DOHH2 (cell line): ENCODE data around the gene RS1.

Experiments
- H3F3A ChIP-seq: fragments of 200-600 bp; sonication (generic), shearing (Covaris generic); 2 replicates; pipeline ENCODE4 v1.6.0; 2016; ENCODE audit warnings: antibody characterized with exemption, mild to moderate bottlenecking; ENCODE audit not compliant: control insufficient read depth, insufficient read depth
- H3K27ac ChIP-seq: fragments of 200-600 bp; sonication (generic); 2 replicates; pipeline ENCODE4 v1.5.1; 2014; ENCODE audit warnings: low read depth, mild to moderate bottlenecking, low read length, moderate library complexity
- H3K27me3 ChIP-seq: fragments of 200-600 bp; sonication (generic); 2 replicates; pipeline ENCODE4 v1.6.1; 2014; ENCODE audit warnings: mild to moderate bottlenecking, low read length, mixed read lengths; ENCODE audit not compliant: control insufficient read depth
- H3K36me3 ChIP-seq: fragments of 200-600 bp; sonication (generic); 2 replicates; pipeline ENCODE4 v1.6.1; 2014; ENCODE audit warnings: mild to moderate bottlenecking, low read length, moderate library complexity, mixed read lengths; ENCODE audit not compliant: control insufficient read depth
- H3K4me1 ChIP-seq: fragments of 200-600 bp; sonication (generic); 2 replicates; pipeline ENCODE4 v1.6.1; 2014; ENCODE audit warnings: mild to moderate bottlenecking, low read length, mixed read lengths; ENCODE audit not compliant: control insufficient read depth
- H3K4me2 ChIP-seq: fragments of 200-600 bp; sonication (generic); 2 replicates; pipeline ENCODE4 v1.6.0; 2014; ENCODE audit warnings: mild to moderate bottlenecking, low read length, moderate library complexity
- H3K4me3 ChIP-seq: fragments of 200-600 bp; sonication (generic); 2 replicates; pipeline ENCODE4 v1.5.1; 2014; ENCODE audit warnings: mild to moderate bottlenecking, low read length, mixed read lengths
- H3K79me2 ChIP-seq: fragments of 200-600 bp; sonication (generic); 2 replicates; pipeline ENCODE4 v1.6.1; 2014; ENCODE audit warnings: mild to moderate bottlenecking, low read length, mixed read lengths; ENCODE audit not compliant: control insufficient read depth
- H3K9me2 ChIP-seq: fragments of 200-600 bp; sonication (generic); replicated peaks from 2 replicates; pipeline ENCODE4 v1.6.1; 2014; ENCODE audit warnings: mild to moderate bottlenecking, low read length, mixed read lengths; ENCODE audit not compliant: control insufficient read depth
- H3K9me3 ChIP-seq: fragments of 200-600 bp; sonication (generic); 2 replicates; pipeline ENCODE4 v1.6.1; 2014; ENCODE audit warnings: antibody characterized with exemption, low read length, mixed read lengths; ENCODE audit not compliant: control insufficient read depth, insufficient read depth
- H4K20me1 ChIP-seq: fragments of 200-600 bp; sonication (generic); 2 replicates; pipeline ENCODE4 v1.6.0; 2014; ENCODE audit warnings: low read depth, mild to moderate bottlenecking, antibody characterized with exemption, low read length, moderate library complexity; ENCODE audit not compliant: control insufficient read depth, insufficient read depth
- EZH2phosphoT487 ChIP-seq: fragments of 200-600 bp; sonication (generic); IDR thresholded peaks from 2 replicates; pipeline ENCODE4 v1.6.1; 2017; ENCODE audit warnings: borderline replicate concordance, mild to moderate bottlenecking, antibody characterized with exemption, low read length, moderate library complexity, mixed read lengths
- TF ChIP-seq, protein P1 (sequence below): fragments of 200-600 bp; sonication (generic); IDR thresholded peaks from one replicate; pipeline ENCODE4 v1.5.1; 2014; ENCODE audit warnings: antibody characterized with exemption, mild to moderate bottlenecking, low read depth, low read length; ENCODE audit not compliant: poor library complexity, severe bottlenecking

RS1 gene

GRCh38 chrX:18661273-18661672, 10.6 kb downstream of the RS1 start:
- no peaks in the 10 kb centered on the region for H3K79me2 ChIP-seq
- H4K20me1 ChIP-seq, result no peaks in the 10 kb centered on the region
- H3F3A ChIP-seq, result no peaks in the 10 kb centered on the region
- no peak overlapping the region for H3K27ac ChIP-seq
- TF ChIP-seq, protein P1, sequence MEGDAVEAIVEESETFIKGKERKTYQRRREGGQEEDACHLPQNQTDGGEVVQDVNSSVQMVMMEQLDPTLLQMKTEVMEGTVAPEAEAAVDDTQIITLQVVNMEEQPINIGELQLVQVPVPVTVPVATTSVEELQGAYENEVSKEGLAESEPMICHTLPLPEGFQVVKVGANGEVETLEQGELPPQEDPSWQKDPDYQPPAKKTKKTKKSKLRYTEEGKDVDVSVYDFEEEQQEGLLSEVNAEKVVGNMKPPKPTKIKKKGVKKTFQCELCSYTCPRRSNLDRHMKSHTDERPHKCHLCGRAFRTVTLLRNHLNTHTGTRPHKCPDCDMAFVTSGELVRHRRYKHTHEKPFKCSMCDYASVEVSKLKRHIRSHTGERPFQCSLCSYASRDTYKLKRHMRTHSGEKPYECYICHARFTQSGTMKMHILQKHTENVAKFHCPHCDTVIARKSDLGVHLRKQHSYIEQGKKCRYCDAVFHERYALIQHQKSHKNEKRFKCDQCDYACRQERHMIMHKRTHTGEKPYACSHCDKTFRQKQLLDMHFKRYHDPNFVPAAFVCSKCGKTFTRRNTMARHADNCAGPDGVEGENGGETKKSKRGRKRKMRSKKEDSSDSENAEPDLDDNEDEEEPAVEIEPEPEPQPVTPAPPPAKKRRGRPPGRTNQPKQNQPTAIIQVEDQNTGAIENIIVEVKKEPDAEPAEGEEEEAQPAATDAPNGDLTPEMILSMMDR, result no peak
- no peak for TF ChIP-seq EZH2phosphoT487
- no peak overlapping the region for H3K4me2 ChIP-seq
- H3K4me1 ChIP-seq, result no peaks in the 10 kb centered on the region
- H3K36me3 ChIP-seq, result no peaks in the 10 kb centered on the region
- H3K9me3 ChIP-seq, result no peaks in the 10 kb centered on the region
- no peak overlapping the region for H3K4me3 ChIP-seq
- H3K9me2 ChIP-seq, result no peaks in the 10 kb centered on the region
- H3K27me3 ChIP-seq, result no peaks in the 10 kb centered on the region

DNA sequence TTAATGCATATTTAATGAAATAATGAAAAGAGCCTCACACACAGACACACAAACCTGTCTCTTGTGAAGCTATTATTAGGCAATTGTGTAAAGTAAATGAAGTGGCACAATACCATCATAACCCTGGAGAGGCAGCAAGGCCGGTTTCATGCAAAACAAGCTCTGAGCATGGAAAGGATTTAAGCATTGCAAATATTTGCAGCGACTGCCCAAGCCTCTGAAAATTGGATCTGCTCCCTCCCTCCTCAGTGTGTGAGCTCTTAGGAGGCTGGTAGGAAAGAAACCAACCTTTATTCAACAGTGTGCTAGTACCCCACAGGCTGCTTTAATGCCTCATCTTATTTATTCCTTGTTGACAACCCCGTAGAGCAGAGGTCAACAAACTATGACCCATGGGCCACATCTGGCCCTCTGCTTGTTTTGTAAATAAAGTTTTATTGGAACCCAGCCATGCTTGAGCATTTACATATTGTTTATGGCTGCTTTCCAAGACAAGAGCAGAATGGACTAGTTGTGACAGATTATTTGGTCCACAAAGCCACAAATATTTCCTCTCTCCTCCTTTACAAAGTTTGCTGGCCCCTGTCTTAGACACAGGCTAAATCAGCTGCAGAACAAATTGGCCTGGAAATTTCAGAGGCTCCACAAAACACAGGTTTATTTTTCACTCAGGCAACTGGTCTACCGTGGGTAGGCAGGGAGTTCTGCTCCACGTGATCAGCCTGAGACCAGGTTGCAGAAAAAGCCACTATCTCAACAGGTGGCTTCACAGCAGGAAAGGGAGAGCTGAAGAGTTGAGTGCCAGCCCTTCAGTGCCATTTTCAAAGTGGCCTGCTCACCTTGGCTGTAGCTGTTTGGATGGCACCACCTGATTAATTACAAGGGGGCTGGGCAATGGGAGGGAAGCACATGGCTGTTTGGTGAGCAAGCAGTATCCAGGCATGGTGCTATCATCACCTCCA, 16.8 kb downstream of the RS1 start:
- no peaks in the 10 kb centered on the region for H3K4me1 ChIP-seq
- TF ChIP-seq, protein P1, result no peak
- TF ChIP-seq EZH2phosphoT487, result no peak
- H3K4me2 ChIP-seq, result no peak overlapping the region
- no peaks in the 10 kb centered on the region for H3K36me3 ChIP-seq
- H3F3A ChIP-seq, result no peaks in the 10 kb centered on the region
- no peaks in the 10 kb centered on the region for H3K27me3 ChIP-seq
- H3K27ac ChIP-seq, result no peak overlapping the region
- no peaks in the 10 kb centered on the region for H4K20me1 ChIP-seq
- no peak overlapping the region for H3K4me3 ChIP-seq
- no peaks in the 10 kb centered on the region for H3K79me2 ChIP-seq
- no peaks in the 10 kb centered on the region for H3K9me3 ChIP-seq
- no peaks in the 10 kb centered on the region for H3K9me2 ChIP-seq

- no peak overlapping the region for H3K4me2 ChIP-seq
- no peaks in the 10 kb centered on the region for H3K9me3 ChIP-seq
- TF ChIP-seq EZH2phosphoT487, result no peak
- TF ChIP-seq, protein P1, result no peak
- H3K79me2 ChIP-seq, result no peaks in the 10 kb centered on the region
- no peaks in the 10 kb centered on the region for H3K36me3 ChIP-seq
- no peaks in the 10 kb centered on the region for H4K20me1 ChIP-seq
- no peaks in the 10 kb centered on the region for H3K9me2 ChIP-seq
- H3K27ac ChIP-seq, result no peak overlapping the region
- H3K4me3 ChIP-seq, result no peak overlapping the region
- no peaks in the 10 kb centered on the region for H3K27me3 ChIP-seq
- no peaks in the 10 kb centered on the region for H3K4me1 ChIP-seq
- H3F3A ChIP-seq, result no peaks in the 10 kb centered on the region
These were observed 19.3 kb downstream of the RS1 start for GRCh38 chrX:18652636-18653035.
